HCT116 (cell line): ENCODE data around the gene KRTAP13-1. TPM values are rescaled to one million over a fixed set of nuclear protein-coding genes. Genes with fewer than 3 reads are reported as not detected.
A peak's percentile ranks its signal among the peaks of the same experiment; 100 is the strongest.

Source experiments
- ATAC-seq: fragments of 200-7000 bp; cut with Tn5 transposase; 2 replicates; pipeline ENCODE4 v1.9.1; 2020; ENCODE audit warnings: mild to moderate bottlenecking, moderate library complexity
- BruUV-seq: library from RNA; stranded (reverse); fragments of 400-500 nt; replicated peaks from 2 replicates; lab custom pipeline; 2021; lab: Mats Ljungman, UMichigan
- CTCF ChIA-PET: fragments of 300-600 bp; sonication (Branson Sonifier 250); formaldehyde crosslinking; loops from one replicate; lab custom pipeline; 2021; ENCODE audit warnings: antibody characterized with exemption; lab: Charles Lee
- POLR2A ChIA-PET: fragments of 300-600, 350-600 bp; sonication (Branson Sonifier 250); formaldehyde crosslinking; loops from one replicate; lab custom pipeline; 2021; ENCODE audit warnings: antibody characterized with exemption; lab: Charles Lee
- RAD21 ChIA-PET, 2 experiments: fragments of 300-600 bp; sonication (Branson Sonifier 250); formaldehyde crosslinking; loops; one replicate each; lab custom pipeline; 2023; ENCODE audit warnings: low total read pairs in 2 of 2; ENCODE audit not compliant: uncharacterized antibody in 2 of 2, unreplicated experiment in 2 of 2, low non-redundant PET in 1 of 2; lab: Charles Lee
- DNase-seq: peaks from one replicate; pipeline ENCODE4 v3.0.0-alpha.2; 2010; ENCODE audit warnings: low read depth, low spot score
- H2AFZ ChIP-seq: fragments of 200-600 bp; shearing (Covaris generic), sonication (generic); 2 replicates; pipeline ENCODE4 v1.6.1; 2017; ENCODE audit warnings: low read depth, mixed run types, mixed read lengths, antibody characterized with exemption, low read length; ENCODE audit not compliant: poor library complexity, severe bottlenecking
- H3K27ac ChIP-seq: 2 replicates; pipeline ENCODE4 v1.5.1; 2012; ENCODE audit warnings: low read depth, low read length
- H3K27me3 ChIP-seq: fragments of 200-600 bp; sonication (generic); 2 replicates; pipeline ENCODE4 v1.6.1; 2016; ENCODE audit warnings: mixed run types, low read length, mixed read lengths; ENCODE audit not compliant: insufficient read depth
- H3K36me3 ChIP-seq, 2 experiments: fragments of 200-500 bp in 1 of 2; fragments of 200-600 bp in 1 of 2; sonication (Bioruptor generic) in 1 of 2; sonication (generic) in 1 of 2; 2 replicates each; pipeline versions ENCODE4 v1.5.1 to v1.6.1; 2014 to 2016; ENCODE audit warnings: low read length in 2 of 2, inconsistent platforms in 1 of 2, mixed read lengths in 1 of 2, mixed run types in 1 of 2; ENCODE audit not compliant: insufficient read depth in 2 of 2, control insufficient read depth in 1 of 2
- H3K4me1 ChIP-seq, 2 experiments: fragments of 200-600 bp in 1 of 2; sonication (generic) in 1 of 2; 2 replicates each; pipeline versions ENCODE4 v1.5.1 to v1.6.1; 2012 to 2017; ENCODE audit warnings: low read length in 2 of 2, inconsistent platforms in 1 of 2, mild to moderate bottlenecking in 1 of 2, mixed read lengths in 1 of 2, mixed run types in 1 of 2, moderate library complexity in 1 of 2; ENCODE audit not compliant: insufficient read depth in 2 of 2, control insufficient read depth in 1 of 2
- H3K4me2 ChIP-seq: fragments of 200-600 bp; sonication (generic); 2 replicates; pipeline ENCODE4 v1.6.1; 2017; ENCODE audit warnings: mixed run types, low read length, mixed read lengths
- H3K4me3 ChIP-seq, 2 experiments: fragments of 200-600 bp in 1 of 2; sonication (generic) in 1 of 2; replicated peaks in 1 of 2; 2 replicates each; pipeline ENCODE4 v1.5.1; 2011 to 2016; ENCODE audit warnings: low read length in 2 of 2, control low read depth in 1 of 2, low read depth in 1 of 2, mild to moderate bottlenecking in 1 of 2, mixed read lengths in 1 of 2, mixed run types in 1 of 2
- H3K79me2 ChIP-seq: fragments of 200-600 bp; sonication (generic); 2 replicates; pipeline ENCODE4 v1.6.1; 2017; ENCODE audit warnings: mild to moderate bottlenecking, mixed run types, low read length, moderate library complexity, mixed read lengths; ENCODE audit not compliant: insufficient read depth
- H3K9ac ChIP-seq: fragments of 200-600 bp; sonication (generic); 2 replicates; pipeline ENCODE4 v1.6.1; 2016; ENCODE audit warnings: low read length, mixed read lengths
- H3K9me2 ChIP-seq: fragments of 200-600 bp; sonication (generic), shearing (Covaris generic); 2 replicates; pipeline ENCODE4 v1.6.1; 2017; ENCODE audit warnings: mixed run types, mild to moderate bottlenecking, moderate library complexity; ENCODE audit not compliant: insufficient read depth
- H3K9me3 ChIP-seq, 2 experiments: fragments of 200-500 bp in 1 of 2; fragments of 200-600 bp in 1 of 2; sonication (Bioruptor generic) in 1 of 2; sonication (generic) in 1 of 2; 2 replicates each; pipeline ENCODE4 v1.6.1; 2014 to 2017; ENCODE audit warnings: low read length in 2 of 2, mixed read lengths in 2 of 2, inconsistent platforms in 1 of 2, low read depth in 1 of 2, mild to moderate bottlenecking in 1 of 2, mixed run types in 1 of 2, moderate library complexity in 1 of 2; ENCODE audit not compliant: control insufficient read depth in 1 of 2, insufficient read depth in 1 of 2
- H4K20me1 ChIP-seq: fragments of 200-600 bp; sonication (generic), shearing (Covaris generic); 2 replicates; pipeline ENCODE4 v1.6.1; 2017; ENCODE audit warnings: mixed run types, mild to moderate bottlenecking, moderate library complexity; ENCODE audit not compliant: insufficient read depth
- ATF3 ChIP-seq: IDR thresholded peaks from 2 replicates; pipeline ENCODE4 v1.6.1; 2012
- CBX3 ChIP-seq: IDR thresholded peaks from 2 replicates; pipeline ENCODE4 v1.6.1; 2012; ENCODE audit warnings: low read depth
- CEBPB ChIP-seq: IDR thresholded peaks from 2 replicates; pipeline ENCODE4 v1.6.1; 2012; ENCODE audit warnings: low read depth
- CTCF ChIP-seq, 3 experiments: fragments of 200-600 bp in 1 of 3; sonication (generic) in 1 of 3; IDR thresholded peaks in 2 of 3; conservative IDR thresholded peaks in 1 of 3; 2 replicates each; pipeline ENCODE4 v1.5.1; 2012 to 2017; ENCODE audit warnings: low read depth in 2 of 3, low read length in 2 of 3, antibody characterized with exemption in 1 of 3, borderline replicate concordance in 1 of 3, control low read depth in 1 of 3, mild to moderate bottlenecking in 1 of 3, mixed read lengths in 1 of 3, mixed run types in 1 of 3, moderate library complexity in 1 of 3; ENCODE audit not compliant: insufficient read depth in 1 of 3
- MAX ChIP-seq: IDR thresholded peaks from 2 replicates; pipeline ENCODE4 v1.6.1; 2012
- POLR2AphosphoS5 ChIP-seq: IDR thresholded peaks from 2 replicates; pipeline ENCODE4 v1.6.1; 2011; ENCODE audit warnings: mild to moderate bottlenecking, low read depth, low read length, moderate library complexity
- TCF7L2 ChIP-seq: IDR thresholded peaks from 2 replicates; pipeline ENCODE4 v1.7.0; 2011; ENCODE audit warnings: borderline replicate concordance, inconsistent platforms; ENCODE audit not compliant: insufficient read depth, insufficient read length; ENCODE audit errors: extremely low read depth
- ZBTB33 ChIP-seq: IDR thresholded peaks from 2 replicates; pipeline ENCODE4 v1.6.1; 2011; ENCODE audit warnings: mild to moderate bottlenecking, low read length, moderate library complexity; ENCODE audit not compliant: insufficient replicate concordance; ENCODE audit errors: extremely low read depth
- ZNF274 ChIP-seq: fragments of 200-500 bp; sonication (Bioruptor generic); IDR thresholded peaks from 2 replicates; pipeline ENCODE4 v1.6.1; 2014; ENCODE audit warnings: mild to moderate bottlenecking, low read depth, low read length, inconsistent platforms
- intact Hi-C: fragments of 100-400 bp; cut with micrococcal nuclease; formaldehyde crosslinking; loops from 2 replicates; pipeline ENCODE4 v1.10.0; 2022
- total RNA-seq: library from RNA; stranded (reverse); gene quantifications from one replicate; pipeline ENCODE4 v1.2.1, GENCODE V29; 2021; ENCODE audit not compliant: unreplicated experiment

Gene KRTAP13-1
- total RNA-seq, 1 experiment from 2014 or later, result not detected

- DNase-seq (peak; percentile 2), ATAC-seq (no peak)
- H3K4me3 ChIP-seq, result no peak overlapping the region
- H3K4me1 ChIP-seq, result no peaks in the 10 kb centered on the region
- H3K36me3 ChIP-seq, result no peaks in the 10 kb centered on the region
- H3K9me2 ChIP-seq, result no peaks in the 10 kb centered on the region
- no peaks in the 10 kb centered on the region for H3K27me3 ChIP-seq
- ChIA-PET RAD21 (no interaction called here), POLR2A (no interaction called here), CTCF (no interaction called here)
- H3K27ac ChIP-seq, result no peak overlapping the region
- H3K9ac ChIP-seq, result no peak overlapping the region
- H3K79me2 ChIP-seq, result no peaks in the 10 kb centered on the region
- BruUV-seq, result no TSS peak
- intact Hi-C loops, result no loop called here
- TF ChIP-seq TCF7L2 (peak; percentile 21), ZNF274 (no peak), CTCF (IDR thresholded peaks at IDR 0.05 in 2 of 3, conservative IDR thresholded peaks at IDR 0.05 in 1 of 3; ENCODE audit: borderline replicate concordance in 1 of 3, insufficient read depth in 1 of 3, low read depth in 2 of 3, low read length in 2 of 3) (no peak)
- H3K9me3 ChIP-seq, result peaks cover 12 to 19% of the 10 kb centered on the region in 2 experiments; a peak in 3 of 4 replicates
- H2AFZ ChIP-seq, result no peak overlapping the region
- H3K4me2 ChIP-seq, result no peak overlapping the region
- no peaks in the 10 kb centered on the region for H4K20me1 ChIP-seq
Observed at GRCh38 chr21:30408782-30409494, 13.1 kb downstream of the KRTAP13-1 start.

- ChIA-PET CTCF (no interaction called here), POLR2A (no interaction called here)
- Histone ChIP-seq H3K79me2 (no peaks in the 10 kb centered on the region), H3K36me3 (no peaks in the 10 kb centered on the region), H3K4me1 (no peaks in the 10 kb centered on the region), H3K9me3 (peaks cover 6 to 14% of the 10 kb centered on the region in 2 experiments; a peak in 2 of 4 replicates), H3K4me3 (no peak overlapping the region), H2AFZ (no peak overlapping the region), H3K9ac (no peak overlapping the region), H3K9me2 (no peaks in the 10 kb centered on the region), H4K20me1 (no peaks in the 10 kb centered on the region), H3K27me3 (no peaks in the 10 kb centered on the region), H3K4me2 (no peak overlapping the region)
- ATAC-seq (no peak), DNase-seq (no peak)
- BruUV-seq, result no TSS peak
- intact Hi-C loops, result no loop called here
- TF ChIP-seq ZBTB33 (no peak), MAX (no peak), TCF7L2 (no peak), ATF3 (no peak), POLR2AphosphoS5 (no peak), CEBPB (no peak), CBX3 (no peak)
- TF ChIP-seq, all 23 proteins: peak for 0
- RAD21 ChIA-PET, result no interaction called here
- H3K27ac ChIP-seq, result no peak overlapping the region
Observed at GRCh38 chr21:30415993-30416392, 20.2 kb downstream of the KRTAP13-1 start.
